Upper lobe of left lung (tissue), 6 donors: ENCODE measurements around the gene CCDC181. TPM values are rescaled to one million over a fixed set of nuclear protein-coding genes. Genes with fewer than 3 reads are reported as not detected.

Source experiments
- ATAC-seq, 2 donors: fragments of 200-7000 bp; cut with Tn5 transposase; one replicate each; pipeline ENCODE4 v1.9.1; 2022; ENCODE audit warnings: mild to moderate bottlenecking in 2 of 2, moderate library complexity in 2 of 2; ENCODE audit not compliant: low FRiP score in 2 of 2
- DNase-seq, 2 donors: peaks; one replicate each; pipeline ENCODE4 v3.0.0-alpha.2; 2019 to 2020
- H3K27ac ChIP-seq, 4 donors: fragments of 200-600 bp; sonication (generic); one replicate each; pipeline ENCODE4 v1.5.1; 2016 to 2019
- H3K27me3 ChIP-seq, 4 donors: fragments of 200-600 bp; sonication (generic); one replicate each; pipeline ENCODE4 v1.5.1; 2017 to 2019
- H3K36me3 ChIP-seq, 4 donors: fragments of 200-600 bp; sonication (generic); one replicate each; pipeline ENCODE4 v1.5.1; 2016 to 2019
- H3K4me1 ChIP-seq, 4 donors: fragments of 200-600 bp; sonication (generic); one replicate each; pipeline ENCODE4 v1.5.1; 2018 to 2019
- H3K4me3 ChIP-seq, 4 donors: fragments of 200-600 bp; sonication (generic); one replicate each; pipeline ENCODE4 v1.5.1; 2017 to 2019; ENCODE audit warnings: mild to moderate bottlenecking in 2 of 4, moderate library complexity in 1 of 4
- H3K9me3 ChIP-seq, 4 donors: fragments of 200-600 bp; sonication (generic); one replicate each; pipeline ENCODE4 v1.5.1; 2018 to 2019
- CTCF ChIP-seq, 6 experiments: fragments of 450-650 bp in 4 of 6; fragments of 200-600 bp in 2 of 6; sonication (generic) in 2 of 6; IDR thresholded peaks; one replicate each; pipeline ENCODE4 v1.5.1; 2016 to 2019; ENCODE audit warnings: antibody characterized with exemption in 6 of 6
- EP300 ChIP-seq, 4 donors: sonication (generic); formaldehyde crosslinking; IDR thresholded peaks; one replicate each; pipeline ENCODE4 v1.5.1; 2017; ENCODE audit warnings: antibody characterized with exemption in 4 of 4, control low read depth in 2 of 4
- POLR2A ChIP-seq, 4 donors: fragments of 450-650 bp; IDR thresholded peaks; one replicate each; pipeline ENCODE4 v1.5.1; 2016 to 2017; ENCODE audit warnings: antibody characterized with exemption in 4 of 4, mild to moderate bottlenecking in 2 of 4
- POLR2AphosphoS5 ChIP-seq, 2 donors: sonication (generic); formaldehyde crosslinking; IDR thresholded peaks; one replicate each; pipeline ENCODE4 v1.5.1; 2017; ENCODE audit warnings: antibody characterized with exemption in 2 of 2
- WGBS, 2 donors: methylation state at CpG; one replicate each; pipeline ENCODE4 v1.1.5; 2017 to 2018; 5-methylcytosine and 5-hydroxymethylcytosine counted together
- total RNA-seq, 6 donors: library from RNA; depleted of rRNA in 4 of 6; stranded (reverse); fragments of >200 nt in 4 of 6; gene quantifications; one replicate each; pipeline versions ENCODE4 v1.1.0 to v1.2.1, GENCODE V29; 2016 to 2021
- donor health status: DM: no; HTN: no; CAD: no; lungs with moderate emphysema.
- donor health status: DM: no; HTN: yes; CAD: no; lungs with severe emphysema.

Gene CCDC181
- total RNA-seq, 6 donors from 2014 or later = 0.29 to 6.9 (median 2.6) TPM

DNA sequence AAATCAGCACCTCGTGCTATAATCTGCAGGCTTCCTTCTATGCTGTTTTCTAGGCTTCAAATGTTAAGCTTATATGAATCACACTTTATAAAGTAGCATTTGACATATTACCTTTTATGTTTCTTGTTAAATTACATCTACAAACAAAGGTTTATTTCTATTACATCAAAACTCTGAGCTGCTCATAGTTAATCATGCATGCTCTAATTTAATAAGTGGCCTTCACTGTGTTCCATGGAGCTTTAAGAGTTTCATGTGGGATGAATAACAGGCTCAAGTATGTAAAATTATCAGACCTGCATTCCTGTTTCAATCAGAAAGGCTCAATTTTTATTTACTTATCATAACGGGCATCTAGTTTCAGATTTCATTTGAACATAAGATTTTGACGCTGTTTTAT, 45.5 kb upstream of the CCDC181 start:
- TF ChIP-seq CTCF (IDR thresholded peaks at IDR 0.05) (no peak), POLR2AphosphoS5 (IDR thresholded peaks at IDR 0.05) (no peak), POLR2A (IDR thresholded peaks at IDR 0.05) (no peak), EP300 (IDR thresholded peaks at IDR 0.05) (no peak)
- H3K9me3 ChIP-seq = no peaks in the 10 kb centered on the region
- WGBS, 2 donors = 80 to 86% methylated on average over 3 of the region's 3 CpGs
- H3K36me3 ChIP-seq = peaks cover 0 to 31% (median 3%) of the 10 kb centered on the region in 4 donors
- no peak for ATAC-seq
- no peak for DNase-seq
- H3K4me1 ChIP-seq = no peaks in the 10 kb centered on the region
- H3K27ac ChIP-seq = no peak overlapping the region
- no peaks in the 10 kb centered on the region for H3K27me3 ChIP-seq
- H3K4me3 ChIP-seq = no peak overlapping the region

- no peak for ATAC-seq
- Histone ChIP-seq H3K4me1 (no peaks in the 10 kb centered on the region), H3K27me3 (no peaks in the 10 kb centered on the region), H3K27ac (no peak overlapping the region), H3K4me3 (no peak overlapping the region), H3K9me3 (no peaks in the 10 kb centered on the region), H3K36me3 (peaks cover 0 to 32% (median 4%) of the 10 kb centered on the region in 4 donors)
- no peak for DNase-seq
- TF ChIP-seq EP300 (IDR thresholded peaks at IDR 0.05) (no peak), POLR2A (IDR thresholded peaks at IDR 0.05) (no peak), CTCF (IDR thresholded peaks at IDR 0.05) (no peak), POLR2AphosphoS5 (IDR thresholded peaks at IDR 0.05) (no peak)
Observed at GRCh38 chr1:169468982-169469381, 41.7 kb upstream of the CCDC181 start.

DNA sequence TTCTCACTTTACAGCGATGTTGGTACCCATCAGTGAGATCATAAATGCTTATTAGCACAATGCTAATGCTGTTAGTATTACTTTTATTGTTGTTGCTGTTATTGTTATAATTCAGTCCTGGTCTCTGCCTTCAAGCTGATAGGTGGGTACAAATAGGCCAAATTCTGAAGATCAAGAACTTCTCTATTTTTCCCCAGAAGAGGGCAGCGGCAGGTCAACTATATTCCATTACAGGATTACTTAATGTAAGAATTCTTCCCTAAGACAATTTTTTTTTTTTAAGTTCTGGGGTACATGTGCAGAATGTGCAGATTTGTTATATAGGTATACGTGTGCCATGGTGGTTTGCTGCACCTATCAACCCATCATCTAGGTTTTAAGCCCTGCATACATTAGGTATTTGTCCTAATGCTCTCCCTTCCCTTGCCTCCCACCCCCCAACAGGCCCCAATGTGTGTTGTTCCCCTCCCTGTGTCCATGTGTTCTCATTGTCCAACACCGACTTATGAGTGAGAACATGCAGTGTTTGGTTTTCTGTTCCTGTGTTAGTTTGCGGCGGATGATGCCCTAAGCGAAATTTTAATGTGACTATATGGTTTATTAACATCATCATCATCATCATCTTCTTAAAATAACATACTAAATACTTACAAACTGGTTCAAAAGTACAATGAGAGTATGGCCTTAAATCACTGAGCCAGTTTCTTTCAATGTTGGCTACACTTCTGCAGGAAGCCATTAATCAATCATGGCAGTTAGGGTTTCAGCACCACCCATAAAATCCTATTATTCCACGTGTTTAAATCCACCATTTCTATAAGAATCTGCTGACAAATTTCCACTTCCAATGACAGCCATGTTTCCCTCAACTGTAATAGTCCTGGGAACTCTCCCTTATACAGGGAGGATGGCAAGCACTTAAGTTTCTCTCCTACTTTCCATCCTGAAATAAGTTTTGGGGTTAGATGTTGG, 39.3 kb upstream of the CCDC181 start:
- 83 to 86% methylated on average over 8 of the region's 8 CpGs for WGBS, 2 donors
- peak in 1 of 2 donors; percentile 57 for ATAC-seq
- H3K27ac ChIP-seq = no peak overlapping the region
- H3K36me3 ChIP-seq = peaks cover 0 to 32% (median 4%) of the 10 kb centered on the region in 4 donors
- no peak for DNase-seq
- no peak overlapping the region for H3K4me3 ChIP-seq
- no peaks in the 10 kb centered on the region for H3K9me3 ChIP-seq
- H3K4me1 ChIP-seq = no peaks in the 10 kb centered on the region
- TF ChIP-seq CTCF (IDR thresholded peaks at IDR 0.05) = peak in 4 of 6 experiments; percentile 19 to 35 (median 26)
- TF ChIP-seq EP300 (IDR thresholded peaks at IDR 0.05) = no peak
- no peak for TF ChIP-seq POLR2A (IDR thresholded peaks at IDR 0.05)
- TF ChIP-seq POLR2AphosphoS5 (IDR thresholded peaks at IDR 0.05) = no peak
- no peaks in the 10 kb centered on the region for H3K27me3 ChIP-seq

DNA sequence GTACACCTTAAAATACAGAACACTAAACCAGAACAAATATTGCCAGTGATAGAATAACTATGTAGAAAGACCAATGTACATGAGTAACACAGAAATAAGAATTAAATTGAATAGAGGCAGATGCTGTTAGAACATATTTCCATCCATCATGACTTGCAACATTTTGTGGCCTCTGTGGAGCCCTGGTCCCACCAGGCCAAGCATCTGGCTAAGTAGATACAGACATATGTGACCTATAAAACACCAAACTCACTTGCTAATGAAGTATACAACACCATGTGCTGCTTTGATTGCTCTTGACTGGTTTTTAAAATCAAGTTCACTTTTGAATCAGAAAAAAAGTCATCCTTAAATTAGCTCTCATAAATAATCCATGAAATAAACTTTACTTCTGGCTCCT, 38.0 kb upstream of the CCDC181 start:
- H3K9me3 ChIP-seq = no peaks in the 10 kb centered on the region
- H3K4me1 ChIP-seq = peaks cover 0 to 5% (median 2%) of the 10 kb centered on the region in 4 donors
- TF ChIP-seq POLR2AphosphoS5 (IDR thresholded peaks at IDR 0.05) (no peak), EP300 (IDR thresholded peaks at IDR 0.05) (no peak), POLR2A (IDR thresholded peaks at IDR 0.05) (no peak), CTCF (IDR thresholded peaks at IDR 0.05) (no peak)
- peaks cover 0 to 32% (median 4%) of the 10 kb centered on the region in 4 donors for H3K36me3 ChIP-seq
- no peak overlapping the region for H3K27ac ChIP-seq
- H3K27me3 ChIP-seq = peaks cover 0 to 1% (median 0%) of the 10 kb centered on the region in 4 donors
- no peak overlapping the region for H3K4me3 ChIP-seq
- DNase-seq (no peak), ATAC-seq (no peak)
